Adrenal gland (tissue), 12 donors: ENCODE measurements around the gene NFIB. TPM values are rescaled to one million over a fixed set of nuclear protein-coding genes. Genes with fewer than 3 reads are reported as not detected.
A peak's percentile ranks its signal among the peaks of the same experiment; 100 is the strongest.

Experiments used
- DNase-seq, 7 donors: peaks; one replicate each; pipeline ENCODE4 v3.0.0-alpha.2; 2019 to 2020
- H3K27ac ChIP-seq, 5 donors: fragments of 200-600 bp; sonication (generic) in 4 of 5; 1 replicate in 3 of 5; 2 replicates in 2 of 5; pipeline versions ENCODE4 v1.5.1 to v1.8.0; 2016 to 2020; ENCODE audit warnings: mild to moderate bottlenecking in 1 of 5
- H3K27me3 ChIP-seq: fragments of 200-600 bp; 2 replicates; pipeline ENCODE4 v1.8.0; 2021
- H3K36me3 ChIP-seq, 2 donors: fragments of 200-600 bp; replicated peaks in 1 of 2; 1 replicate in 1 of 2; 2 replicates in 1 of 2; pipeline versions ENCODE4 v1.5.1 to v1.8.0; 2018 to 2022
- H3K4me1 ChIP-seq, 2 donors: fragments of 200-600 bp; replicated peaks in 1 of 2; 1 replicate in 1 of 2; 2 replicates in 1 of 2; pipeline versions ENCODE4 v1.5.1 to v1.8.0; 2018 to 2021
- H3K4me3 ChIP-seq, 4 donors: fragments of 200-600 bp; sonication (generic) in 3 of 4; one replicate each; pipeline ENCODE4 v1.5.1; 2016 to 2018
- H3K9me3 ChIP-seq, 3 donors: fragments of 200-600 bp; sonication (generic) in 1 of 3; replicated peaks in 1 of 3; 1 replicate in 2 of 3; 2 replicates in 1 of 3; pipeline versions ENCODE4 v1.5.1 to v1.8.0; 2016 to 2021
- CTCF ChIP-seq, 6 experiments: fragments of 450-650 bp in 4 of 6; fragments of 200-600 bp in 2 of 6; sonication (generic) in 1 of 6; IDR thresholded peaks; 1 replicate in 5 of 6; 2 replicates in 1 of 6; pipeline versions ENCODE4 v1.5.1 to v1.8.0; 2016 to 2021; ENCODE audit warnings: antibody characterized with exemption in 6 of 6, mild to moderate bottlenecking in 2 of 6, moderate library complexity in 1 of 6
- POLR2A ChIP-seq, 2 donors: fragments of 450-650 bp; IDR thresholded peaks; one replicate each; pipeline ENCODE4 v1.6.1; 2017; ENCODE audit warnings: antibody characterized with exemption in 2 of 2, mild to moderate bottlenecking in 2 of 2, moderate library complexity in 1 of 2
- WGBS, 4 donors: extraction: QIAGEN DNeasy Blood & Tissue Kit in 2 of 4; methylation state at CpG; one replicate each; pipeline versions ENCODE4 v1.1.5 to v1.1.7; 2013 to 2017; 5-methylcytosine and 5-hydroxymethylcytosine counted together
- intact Hi-C, 2 donors: fragments of 100-400 bp; cut with DNase I; formaldehyde crosslinking; loops; one replicate each; pipeline versions ENCODE4 v1.14.1 to v1.15.0; 2022 to 2023
- polyA plus RNA-seq, 3 donors: library from polyadenylated mRNA; stranded (reverse); fragments of 200-250 nt in 2 of 3; fragments of 350-450 nt in 1 of 3; fragmentation: Illumina TruSeq in 1 of 3; extraction: RNeasy Lipid Tissue Mini Kit (QIAGEN cat#74804) in 1 of 3; gene quantifications; one replicate each; pipeline ENCODE4 v1.2.3, GENCODE V29; 2013 to 2014
- total RNA-seq, 9 donors: library from RNA; depleted of rRNA in 4 of 9; stranded (reverse); fragments of >200 nt in 4 of 9; fragments of 120-200 nt in 1 of 9; fragmentation: NEBNext Ultra II Directional in 1 of 9; extraction: Animal tissue kit (Norgen Biotek cat#: 25700) in 1 of 9; gene quantifications; one replicate each; pipeline versions ENCODE4 v1.1.0 to v1.2.4, GENCODE V29; 2013 to 2023
- donor health status: healthy with polysubstance abuse.
- donor health status: Bipolar disorder and iron deficiency.
- donor health status: DM: yes; HTN: yes; CAD: no.
- donor health status: DM: no; HTN: no; CAD: no.
- donor health status: DM: no; HTN: no; CAD: no.
- donor health status: DM: yes; HTN: yes; CAD: no.

The NFIB gene
- total and polyA plus RNA-seq, 12 donors, result 10.9 to 84.1 (median 43.0) TPM

DNA sequence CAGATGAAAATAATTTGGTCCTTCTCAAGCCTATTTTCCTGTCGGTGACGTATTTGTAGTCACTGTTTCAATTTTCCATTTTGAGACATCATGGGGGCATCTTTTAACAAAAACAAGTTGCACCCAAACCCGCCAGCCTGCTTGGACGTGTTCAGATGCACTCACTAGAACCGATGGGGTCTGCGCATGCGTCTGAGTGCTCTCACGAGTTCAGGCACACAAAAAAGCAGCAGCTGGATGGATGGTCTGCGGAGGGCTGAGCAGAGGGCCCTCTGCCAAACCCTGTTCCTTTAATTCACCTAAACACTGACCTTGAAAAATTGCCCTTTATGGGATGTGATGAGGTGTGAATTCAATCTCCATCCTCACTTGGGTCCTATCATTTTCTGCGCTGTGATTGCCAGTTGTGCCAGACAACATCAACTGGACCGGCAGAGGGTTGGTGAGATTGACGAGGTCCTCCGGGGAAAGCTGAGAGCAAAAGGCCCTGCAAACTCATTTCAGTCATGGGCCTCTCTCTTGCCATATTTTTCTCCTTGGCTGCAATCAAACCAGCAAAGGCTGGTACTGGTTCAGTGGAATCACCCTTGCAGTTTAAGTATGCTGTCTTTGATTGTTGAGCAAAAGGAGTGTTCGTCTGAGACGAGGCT, 251.9 kb downstream of the NFIB start:
- no peak for DNase-seq
- Histone ChIP-seq H3K36me3 (no peaks in the 10 kb centered on the region), H3K27me3 (no peaks in the 10 kb centered on the region), H3K27ac (no peak overlapping the region), H3K9me3 (no peaks in the 10 kb centered on the region), H3K4me3 (no peak overlapping the region), H3K4me1 (peaks cover 6 to 9% of the 10 kb centered on the region in 2 donors)
- WGBS, 4 donors, result 88 to 91% (median 90%) methylated on average over 15 of the region's 15 CpGs
- no peak for TF ChIP-seq CTCF (IDR thresholded peaks at IDR 0.05)
- TF ChIP-seq POLR2A (IDR thresholded peaks at IDR 0.05), result no peak
- intact Hi-C loops, result no loop called here

GRCh38 chr9:14058325-14058688, 255.6 kb downstream of the NFIB start:
- TF ChIP-seq POLR2A (IDR thresholded peaks at IDR 0.05) (no peak), CTCF (IDR thresholded peaks at IDR 0.05) (no peak)
- intact Hi-C loops, result no loop called here
- Histone ChIP-seq H3K4me1 (peaks cover 6 to 12% of the 10 kb centered on the region in 2 donors), H3K4me3 (no peak overlapping the region), H3K27me3 (no peaks in the 10 kb centered on the region), H3K27ac (no peak overlapping the region), H3K36me3 (no peaks in the 10 kb centered on the region), H3K9me3 (no peaks in the 10 kb centered on the region)
- 68 to 86% (median 81%) methylated on average over 5 of the region's 5 CpGs for WGBS, 4 donors
- no peak for DNase-seq

DNA sequence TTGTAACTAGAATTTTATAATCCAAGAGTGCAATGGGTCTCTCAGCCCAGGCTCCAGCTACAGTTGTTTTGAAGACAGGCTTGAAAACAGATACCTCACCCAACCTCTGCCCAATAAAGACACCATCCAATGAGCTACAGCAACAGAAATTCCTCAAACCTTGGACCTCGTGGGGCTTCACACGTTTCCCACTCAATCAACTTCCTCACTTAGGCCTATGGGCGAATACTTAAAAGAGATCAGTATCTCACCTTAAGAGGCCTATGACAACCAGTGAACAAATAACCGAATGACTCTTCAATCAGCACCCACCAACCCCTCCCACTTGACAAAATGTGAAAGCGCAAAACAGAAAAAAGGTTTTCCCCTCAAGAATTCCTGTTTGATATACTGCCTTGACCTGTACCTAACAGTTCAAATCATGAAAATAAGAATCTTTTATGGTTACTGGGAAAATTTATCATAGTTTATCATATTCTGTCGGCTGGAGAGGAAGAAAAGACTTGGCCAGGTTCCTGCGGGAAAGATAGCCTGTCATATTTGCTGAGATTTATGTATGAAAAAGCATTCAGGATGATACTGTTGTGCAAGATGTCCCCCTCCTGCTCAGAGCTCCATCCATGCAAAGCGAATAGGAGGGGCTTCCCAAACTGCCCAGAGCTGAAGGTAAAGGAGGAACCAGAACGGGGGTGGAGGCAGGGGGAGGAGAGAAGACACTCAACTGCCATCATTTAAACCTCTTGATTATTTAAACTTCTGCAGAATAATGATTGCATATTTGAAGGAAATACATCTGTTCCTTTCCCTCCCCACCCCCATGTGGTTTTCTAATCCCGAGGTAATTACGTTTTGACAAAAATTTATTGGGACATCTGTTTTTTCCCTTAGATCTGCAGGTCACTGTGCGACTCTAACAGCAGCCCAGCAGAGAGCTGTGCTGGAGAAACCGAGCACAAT, 256.3 kb downstream of the NFIB start:
- no peak overlapping the region for H3K27ac ChIP-seq
- intact Hi-C loops, result no loop called here
- H3K4me3 ChIP-seq, result no peak overlapping the region
- TF ChIP-seq POLR2A (IDR thresholded peaks at IDR 0.05) (no peak), CTCF (IDR thresholded peaks at IDR 0.05) (no peak)
- H3K27me3 ChIP-seq, result no peaks in the 10 kb centered on the region
- 34 to 52% (median 43%) methylated on average over 13 of the region's 13 CpGs for WGBS, 4 donors
- no peaks in the 10 kb centered on the region for H3K36me3 ChIP-seq
- peaks cover 6 to 12% of the 10 kb centered on the region in 2 donors for H3K4me1 ChIP-seq
- DNase-seq, result peak; percentile 11 to 66 (median 29)
- H3K9me3 ChIP-seq, result no peaks in the 10 kb centered on the region

- Histone ChIP-seq H3K4me1 (peaks cover 6 to 12% of the 10 kb centered on the region in 2 donors), H3K27ac (no peak overlapping the region), H3K9me3 (no peaks in the 10 kb centered on the region), H3K27me3 (no peaks in the 10 kb centered on the region), H3K4me3 (no peak overlapping the region), H3K36me3 (no peaks in the 10 kb centered on the region)
- peak in 1 of 7 donors; percentile 5 for DNase-seq
- TF ChIP-seq CTCF (IDR thresholded peaks at IDR 0.05) (no peak), POLR2A (IDR thresholded peaks at IDR 0.05) (no peak)
- WGBS, 4 donors, result 29 to 36% (median 32%) methylated on average over 3 of the region's 3 CpGs
- intact Hi-C loops, result no loop called here
Measured at GRCh38 chr9:14056316-14056861, 257.6 kb downstream of the NFIB start.
